GM12874 (cell line): ENCODE results near the gene EMILIN2.

ENCODE experiments used
- TF ChIP-seq, protein P1 (sequence below): IDR thresholded peaks from 2 replicates; pipeline ENCODE4 v1.5.1; 2011; ENCODE audit warnings: low read depth, mild to moderate bottlenecking, control low read depth, low read length, moderate library complexity; ENCODE audit not compliant: insufficient read depth

Gene EMILIN2

GRCh38 chr18:2903006-2903405 is 56.2 kb downstream of the EMILIN2 start:
- TF ChIP-seq, protein P1, sequence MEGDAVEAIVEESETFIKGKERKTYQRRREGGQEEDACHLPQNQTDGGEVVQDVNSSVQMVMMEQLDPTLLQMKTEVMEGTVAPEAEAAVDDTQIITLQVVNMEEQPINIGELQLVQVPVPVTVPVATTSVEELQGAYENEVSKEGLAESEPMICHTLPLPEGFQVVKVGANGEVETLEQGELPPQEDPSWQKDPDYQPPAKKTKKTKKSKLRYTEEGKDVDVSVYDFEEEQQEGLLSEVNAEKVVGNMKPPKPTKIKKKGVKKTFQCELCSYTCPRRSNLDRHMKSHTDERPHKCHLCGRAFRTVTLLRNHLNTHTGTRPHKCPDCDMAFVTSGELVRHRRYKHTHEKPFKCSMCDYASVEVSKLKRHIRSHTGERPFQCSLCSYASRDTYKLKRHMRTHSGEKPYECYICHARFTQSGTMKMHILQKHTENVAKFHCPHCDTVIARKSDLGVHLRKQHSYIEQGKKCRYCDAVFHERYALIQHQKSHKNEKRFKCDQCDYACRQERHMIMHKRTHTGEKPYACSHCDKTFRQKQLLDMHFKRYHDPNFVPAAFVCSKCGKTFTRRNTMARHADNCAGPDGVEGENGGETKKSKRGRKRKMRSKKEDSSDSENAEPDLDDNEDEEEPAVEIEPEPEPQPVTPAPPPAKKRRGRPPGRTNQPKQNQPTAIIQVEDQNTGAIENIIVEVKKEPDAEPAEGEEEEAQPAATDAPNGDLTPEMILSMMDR: no peak

- TF ChIP-seq, protein P1: no peak
Measured at GRCh38 chr18:2905854-2906703, 59.3 kb downstream of the EMILIN2 start.

- TF ChIP-seq, protein P1: peak; percentile 41; the same call in 1 of the 2 replicates
Measured at GRCh38 chr18:2906704-2907549, 60.1 kb downstream of the EMILIN2 start.

- TF ChIP-seq, protein P1: no peak
Measured at GRCh38 chr18:2907550-2908135, 60.8 kb downstream of the EMILIN2 start.

- TF ChIP-seq, protein P1: no peak
Measured at GRCh38 chr18:2908166-2908945, 61.5 kb downstream of the EMILIN2 start.

DNA sequence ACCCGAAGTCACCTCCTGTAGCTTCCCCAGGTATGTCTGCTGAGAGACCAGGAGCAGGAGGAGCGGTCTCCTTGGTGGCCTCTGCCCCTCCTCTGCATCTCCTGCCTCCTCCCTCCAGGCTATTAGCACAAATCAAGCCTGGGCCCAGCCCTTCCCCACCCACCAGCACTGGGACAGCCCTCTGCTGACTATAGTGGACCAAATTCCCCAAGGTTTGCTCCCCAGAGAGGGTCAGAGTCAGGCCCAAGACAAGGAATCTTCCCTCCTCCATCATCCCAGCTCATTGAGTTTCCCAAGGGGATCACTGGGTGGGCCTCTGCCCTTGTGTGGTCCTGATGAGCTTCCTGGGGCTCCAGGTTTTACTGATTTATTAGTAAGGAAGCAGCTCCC is 62.1 kb downstream of the EMILIN2 start:
- TF ChIP-seq, protein P1: no peak
